NOMO-1 (cell line): ENCODE results near the gene ZZZ3.
"Not testable (repeated sequence)": the region's sequence is repeated elsewhere in the genome, so short reads cannot be mapped to it uniquely, and the experiment has no call there.

ENCODE experiments used
- DNase-seq, 2 experiments: peaks; one replicate each; lab custom pipeline; 2025; ENCODE audit not compliant: unreplicated experiment in 2 of 2; lab: John Stamatoyannopoulos, UW

The ZZZ3 gene

GRCh38 chr1:77682460-77683159 is at the start of gene ZZZ3:
TSS of gene ZZZ3 (minus strand) at chr1:77682658. CDS start at chr1:77633354, 49,304 bp downstream.
- DNase-seq, result peak; percentile 67 to 88

GRCh38 chr1:77732090-77732489 is 49.6 kb upstream of the ZZZ3 start:
- no peak for DNase-seq

- no peak for DNase-seq
Observed at GRCh38 chr1:77725706-77726105, 43.2 kb upstream of the ZZZ3 start.

DNA sequence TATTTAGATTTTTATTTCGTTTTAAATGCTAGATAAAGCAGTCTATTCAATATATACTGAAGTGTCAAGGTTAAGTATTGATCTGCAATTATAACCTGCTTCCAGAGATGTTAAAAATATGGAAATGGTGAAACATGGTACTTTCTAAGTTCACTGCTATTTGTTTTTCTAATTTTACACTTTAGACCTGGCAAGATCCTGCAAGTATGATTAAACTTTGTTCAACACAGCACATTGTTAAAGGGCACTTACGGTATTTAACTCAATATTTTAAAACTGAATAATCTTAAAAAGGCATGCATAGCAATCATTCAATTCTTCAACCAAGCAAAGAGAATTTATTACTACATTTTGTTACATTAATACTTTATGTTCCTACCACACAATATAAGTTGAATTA is 35.7 kb upstream of the ZZZ3 start:
- DNase-seq, result no peak

- no peak for DNase-seq
Observed at GRCh38 chr1:77716065-77716464, 33.6 kb upstream of the ZZZ3 start.

DNA sequence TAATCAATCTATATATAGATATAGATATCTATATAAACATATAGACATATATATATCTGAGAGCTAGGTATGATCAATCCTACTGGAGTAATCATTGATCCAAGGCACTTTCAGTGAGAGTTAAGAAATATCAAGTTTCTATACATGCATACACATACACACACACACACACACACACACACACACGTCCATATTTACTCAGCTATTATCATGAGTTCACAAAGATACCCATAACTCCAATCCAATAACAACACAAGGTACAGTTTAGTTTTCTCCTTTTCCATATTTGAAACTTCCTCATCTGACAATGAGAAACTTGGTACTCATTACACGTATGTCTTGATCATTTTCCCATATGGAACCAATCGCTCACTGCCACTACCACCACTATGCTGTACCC is 27.3 kb upstream of the ZZZ3 start:
- DNase-seq, result no peak

GRCh38 chr1:77706321-77706720 is 23.9 kb upstream of the ZZZ3 start:
- DNase-seq, result no peak

DNA sequence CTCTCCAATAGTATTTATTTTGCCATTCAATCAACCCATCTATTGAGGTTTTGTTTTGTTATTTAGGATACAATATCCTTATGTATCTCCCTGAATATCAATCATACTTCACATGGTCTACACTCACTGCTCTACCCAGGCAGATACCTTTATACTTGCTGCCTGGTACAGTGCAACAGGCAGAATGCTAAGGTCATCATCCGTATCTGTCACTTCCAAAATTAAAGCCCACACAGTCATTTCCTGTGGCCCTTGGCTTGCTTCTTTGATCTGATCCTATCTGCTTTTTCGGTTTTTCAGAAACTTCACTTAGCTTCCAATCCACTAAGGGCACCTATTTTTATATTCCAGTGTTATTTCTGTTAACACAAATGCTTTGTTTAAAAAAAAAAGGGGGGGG is 22.3 kb upstream of the ZZZ3 start:
- DNase-seq, result no peak

- DNase-seq, result not testable (repeated sequence)
Observed at GRCh38 chr1:77699673-77700072, 17.2 kb upstream of the ZZZ3 start.

GRCh38 chr1:77697441-77697840 is 15.0 kb upstream of the ZZZ3 start:
- DNase-seq, result no peak

DNA sequence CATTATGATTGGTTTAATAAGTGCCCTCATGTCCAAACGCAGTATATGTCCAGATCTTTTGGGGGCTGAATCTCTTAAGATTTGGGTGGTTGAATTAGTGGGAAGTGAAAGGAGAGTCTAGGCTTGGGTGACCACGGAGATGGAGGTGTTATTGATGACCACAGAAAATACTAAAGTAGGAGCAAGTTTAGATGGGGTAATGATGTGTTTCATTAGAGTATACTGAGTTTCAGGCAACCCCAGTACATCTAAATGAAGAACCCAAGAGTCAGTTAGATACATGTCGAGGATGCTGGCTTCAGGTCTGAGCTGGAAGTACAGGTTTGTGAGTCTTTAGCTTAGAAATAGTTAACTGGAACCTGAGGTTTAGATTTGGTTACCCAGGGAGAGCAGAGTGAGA is 6.5 kb upstream of the ZZZ3 start:
- DNase-seq, result no peak

GRCh38 chr1:77687519-77687906 is 5.1 kb upstream of the ZZZ3 start:
- DNase-seq, result no peak

- no peak for DNase-seq
Observed at GRCh38 chr1:77686796-77687518, 4.5 kb upstream of the ZZZ3 start.

DNA sequence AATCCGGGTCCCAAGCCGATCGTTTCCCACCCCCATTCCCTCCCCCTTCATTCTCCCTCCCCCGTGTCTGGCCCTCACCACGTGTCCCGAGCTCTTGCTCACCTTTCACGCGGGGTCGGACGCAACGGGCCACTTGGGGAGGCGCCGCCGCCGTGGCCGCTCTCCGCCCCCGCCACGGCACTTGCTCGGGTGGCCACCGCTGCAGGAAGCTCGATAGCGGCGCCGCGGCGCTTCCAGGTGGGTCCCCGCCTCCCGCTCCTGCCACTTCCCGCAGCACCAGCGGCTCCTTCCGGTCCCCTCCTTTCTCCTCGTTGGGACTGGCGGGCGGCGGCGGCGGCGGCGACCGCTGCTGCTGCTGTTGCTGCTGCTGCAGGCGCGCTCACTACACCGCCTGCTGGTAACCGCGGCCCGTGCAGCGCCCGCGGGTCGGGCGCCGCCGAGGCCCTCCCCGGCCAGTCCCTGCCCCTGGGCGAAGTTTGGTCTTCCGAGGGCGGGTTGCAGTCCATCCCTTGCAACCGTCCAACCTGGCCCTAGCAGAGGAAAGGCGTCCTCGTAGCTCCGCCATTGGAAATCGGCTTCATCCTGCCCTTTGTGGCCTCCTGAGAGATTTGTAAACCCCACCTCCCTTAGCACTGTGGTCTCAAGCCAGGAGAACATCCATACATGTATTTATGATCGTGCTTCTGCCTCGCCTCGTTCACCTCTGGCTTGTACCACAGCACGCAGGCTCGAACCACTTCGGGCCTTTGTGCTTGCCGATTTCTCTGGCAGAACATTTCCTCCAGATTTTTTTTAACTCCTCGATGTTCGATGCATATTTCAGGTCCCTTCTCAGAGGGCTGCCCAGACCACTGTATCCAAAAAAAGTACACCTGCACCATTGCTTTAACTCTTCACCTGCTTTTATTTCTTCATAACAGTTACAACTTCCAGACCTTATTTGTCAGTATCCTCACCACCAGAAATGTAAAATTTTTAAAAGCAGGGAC is 996 bp upstream of the ZZZ3 start:
- peak; percentile 89 to 94 for DNase-seq

DNA sequence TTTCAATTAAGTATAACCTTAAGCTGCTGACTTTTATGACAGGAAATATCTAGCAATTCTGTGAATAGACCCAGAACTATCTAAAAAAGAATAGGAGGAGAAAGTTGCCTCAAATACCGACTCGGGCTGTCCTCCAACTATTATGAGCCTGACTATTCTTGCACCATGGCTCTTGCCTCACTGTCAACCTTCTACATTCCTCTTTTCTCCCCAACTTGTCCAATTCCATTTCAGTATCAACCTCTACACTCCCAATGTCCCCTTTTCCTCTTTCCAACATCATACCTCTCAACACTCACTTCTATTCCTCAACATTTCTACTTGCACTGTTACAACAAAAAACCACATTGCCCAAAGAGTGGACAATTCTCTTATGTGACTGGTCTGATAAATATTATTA is 2.3 kb downstream of the ZZZ3 start:
- DNase-seq, result peak in 1 of 2 experiments; percentile 10

DNA sequence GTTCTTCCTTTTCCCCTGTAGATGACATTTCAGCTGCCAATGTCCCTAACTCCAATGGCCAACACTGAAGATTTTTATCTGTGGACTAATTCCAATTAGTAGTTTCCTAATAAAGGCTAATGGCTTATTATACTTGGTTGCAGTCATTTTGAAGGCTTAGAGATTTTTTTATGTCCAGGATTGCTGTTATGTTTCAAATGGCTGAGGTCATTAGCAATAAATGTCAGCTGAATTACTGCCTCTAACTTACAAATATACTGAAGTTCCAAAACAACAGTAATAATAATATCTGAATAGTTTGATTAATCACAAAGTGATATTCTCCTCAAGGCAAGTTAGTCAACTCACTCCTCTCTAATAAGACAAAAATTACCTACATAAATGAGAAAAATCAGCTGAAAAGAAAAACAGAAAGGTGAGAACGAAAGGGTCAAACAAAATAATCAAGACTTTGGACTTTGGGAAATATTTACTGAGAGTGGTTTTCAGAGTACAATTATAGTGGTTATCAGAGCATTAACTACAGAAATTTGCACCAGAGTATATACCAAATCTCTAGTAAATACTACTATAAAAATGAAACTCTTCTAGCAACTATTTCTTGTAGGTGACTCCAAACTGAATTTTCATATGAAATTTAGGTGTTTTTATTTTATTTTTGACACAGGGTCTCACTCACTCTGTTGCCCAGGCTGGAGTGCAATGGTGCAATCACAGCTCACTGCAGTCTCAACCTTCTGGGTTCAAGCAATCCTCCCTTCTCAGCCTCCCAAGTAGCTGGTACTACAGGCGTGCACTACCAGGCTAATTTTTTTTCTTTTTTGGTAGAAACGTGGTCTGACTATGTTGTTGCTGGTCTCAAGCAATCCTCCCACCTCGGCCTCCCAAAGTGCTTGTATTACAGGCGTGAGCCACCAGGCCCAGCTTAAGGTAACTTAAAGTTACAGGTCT is 3.5 kb downstream of the ZZZ3 start:
- no peak for DNase-seq

DNA sequence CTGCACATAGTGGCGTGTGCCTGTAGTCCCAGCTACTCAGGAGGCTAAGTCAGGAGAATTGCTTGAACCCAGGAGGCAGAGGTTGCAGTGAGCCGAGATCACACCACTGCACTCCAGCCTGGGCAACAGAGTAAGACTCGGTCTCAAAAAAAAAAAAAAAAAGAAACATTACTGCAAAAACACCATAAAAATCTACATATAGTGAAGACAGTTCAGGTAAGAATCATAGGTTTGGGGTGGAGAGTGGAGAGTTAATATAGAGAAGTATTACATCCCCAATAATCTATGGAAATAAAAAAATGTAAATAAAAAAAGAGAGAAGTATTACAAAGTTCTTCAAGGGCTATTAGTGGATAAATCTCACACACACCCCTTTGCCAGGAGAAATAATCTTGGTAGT is 7.7 kb downstream of the ZZZ3 start:
- DNase-seq, result not testable (repeated sequence)

- no peak for DNase-seq
Observed at GRCh38 chr1:77673716-77674355, 8.6 kb downstream of the ZZZ3 start.

DNA sequence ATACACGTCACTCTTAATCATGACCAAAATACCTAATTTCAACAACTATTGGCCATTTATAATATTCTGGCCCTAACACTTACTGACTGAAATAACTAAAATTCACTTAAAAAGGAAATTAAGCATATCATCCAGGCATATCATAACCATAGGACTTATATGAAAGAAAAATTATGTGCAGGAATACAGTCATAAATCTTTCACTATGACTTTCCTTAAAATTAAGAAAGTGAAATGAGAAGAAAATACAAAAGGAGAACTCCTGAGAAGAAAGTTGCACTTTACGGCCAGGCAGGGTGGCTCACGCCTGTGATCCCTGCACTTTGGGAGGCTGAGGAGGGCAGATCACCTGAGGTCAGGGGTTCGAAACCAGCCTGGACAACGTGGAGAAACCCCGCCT is 9.4 kb downstream of the ZZZ3 start:
- DNase-seq, result no peak

GRCh38 chr1:77672374-77672773 is 10.1 kb downstream of the ZZZ3 start:
- no peak for DNase-seq
